GM19193 (cell line): Measurements from ENCODE around the gene ADCY1.

Experiments used
- POLR2A ChIP-seq: IDR thresholded peaks from 4 replicates; pipeline ENCODE4 v1.6.1; 2011; ENCODE audit not compliant: insufficient read depth, insufficient read length; ENCODE audit errors: extremely low read depth

Gene ADCY1

GRCh38 chr7:45574669-45575500 is 717 bp downstream of the ADCY1 start:
- no peak for TF ChIP-seq POLR2A

- no peak for TF ChIP-seq POLR2A
These were observed 1.5 kb downstream of the ADCY1 start for GRCh38 chr7:45575501-45576248.

- no peak for TF ChIP-seq POLR2A
These were observed 2.2 kb downstream of the ADCY1 start for GRCh38 chr7:45576249-45576929.

GRCh38 chr7:45578022-45578421 is 3.9 kb downstream of the ADCY1 start:
- TF ChIP-seq POLR2A, result no peak

- TF ChIP-seq POLR2A, result no peak
These were observed 4.3 kb downstream of the ADCY1 start for GRCh38 chr7:45578467-45578866.

- TF ChIP-seq POLR2A, result no peak
These were observed 5.2 kb downstream of the ADCY1 start for GRCh38 chr7:45579391-45579801.

GRCh38 chr7:45580053-45580872 is 6.1 kb downstream of the ADCY1 start:
- no peak for TF ChIP-seq POLR2A

- TF ChIP-seq POLR2A, result no peak
These were observed 7.2 kb downstream of the ADCY1 start for GRCh38 chr7:45581271-45581780.

GRCh38 chr7:45582136-45582749 is 8.1 kb downstream of the ADCY1 start:
- no peak for TF ChIP-seq POLR2A

- no peak for TF ChIP-seq POLR2A
These were observed 8.7 kb downstream of the ADCY1 start for GRCh38 chr7:45582868-45583277.

- TF ChIP-seq POLR2A, result no peak
These were observed 9.1 kb downstream of the ADCY1 start for GRCh38 chr7:45583296-45583695.

GRCh38 chr7:45584261-45585210 is 10.4 kb downstream of the ADCY1 start:
- no peak for TF ChIP-seq POLR2A

GRCh38 chr7:45585628-45586027 is 11.5 kb downstream of the ADCY1 start:
- no peak for TF ChIP-seq POLR2A
